HG03280 (cell line): Measurements from ENCODE around the gene OOSP4A.
"Not testable (repeated sequence)": the region's sequence is repeated elsewhere in the genome, so short reads cannot be mapped to it uniquely, and the experiment has no call there.

Experiments used
- ATAC-seq: cut with Tn5 transposase; IDR thresholded peaks from one replicate; pipeline ENCODE4 v1.9.1; 2021; ENCODE audit warnings: mild to moderate bottlenecking, moderate library complexity; ENCODE audit not compliant: unreplicated experiment

OOSP4A gene

DNA sequence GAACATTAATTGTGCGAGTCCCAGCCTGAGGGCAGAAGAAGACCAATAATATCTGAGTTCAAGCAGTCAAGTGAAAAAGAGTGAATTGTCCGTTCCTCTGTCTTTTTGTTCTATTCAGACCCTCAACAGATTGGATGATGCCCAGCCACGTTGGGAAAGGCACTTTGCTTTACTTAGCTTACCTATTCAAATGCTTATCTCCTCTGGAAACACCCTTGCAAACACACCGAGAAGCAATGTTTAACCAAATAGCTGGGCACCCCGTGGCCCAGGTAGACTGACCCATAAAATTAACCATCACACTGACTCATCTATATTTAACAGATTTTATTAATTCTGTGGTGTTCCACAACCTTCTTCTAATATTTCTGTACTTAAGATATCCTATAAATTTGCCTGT, 9.3 kb downstream of the OOSP4A start:
- no peak for ATAC-seq

- ATAC-seq: no peak
These were observed 17.4 kb downstream of the OOSP4A start for GRCh38 chr11:59981106-59981770.

- not testable (repeated sequence) for ATAC-seq
These were observed 18.2 kb downstream of the OOSP4A start for GRCh38 chr11:59982037-59982436.

- no peak for ATAC-seq
These were observed 19.4 kb downstream of the OOSP4A start for GRCh38 chr11:59983212-59983611.

DNA sequence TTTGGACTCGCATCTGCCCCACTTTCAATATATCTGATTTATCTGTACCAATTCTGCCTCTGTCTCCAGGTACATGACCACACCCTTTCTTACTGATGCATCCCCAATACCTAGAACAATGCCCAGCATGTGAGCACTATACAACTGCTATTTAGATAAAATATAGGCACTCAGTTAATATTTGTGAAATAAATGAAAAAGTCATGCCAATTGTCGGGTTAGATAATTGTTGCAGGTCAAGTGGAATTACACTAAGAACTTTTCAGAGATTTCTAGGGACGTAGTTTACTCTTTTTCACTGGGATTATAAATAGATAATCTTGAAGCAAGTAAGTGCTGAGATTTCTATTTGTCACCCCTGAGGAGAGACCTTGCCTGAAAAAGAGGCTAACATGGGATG, 20.5 kb downstream of the OOSP4A start:
- ATAC-seq: no peak

- no peak for ATAC-seq
These were observed 26.6 kb downstream of the OOSP4A start for GRCh38 chr11:59990421-59990820.

- no peak for ATAC-seq
These were observed 28.6 kb downstream of the OOSP4A start for GRCh38 chr11:59992425-59992824.

- no peak for ATAC-seq
These were observed 34.0 kb downstream of the OOSP4A start for GRCh38 chr11:59997800-59998199.

DNA sequence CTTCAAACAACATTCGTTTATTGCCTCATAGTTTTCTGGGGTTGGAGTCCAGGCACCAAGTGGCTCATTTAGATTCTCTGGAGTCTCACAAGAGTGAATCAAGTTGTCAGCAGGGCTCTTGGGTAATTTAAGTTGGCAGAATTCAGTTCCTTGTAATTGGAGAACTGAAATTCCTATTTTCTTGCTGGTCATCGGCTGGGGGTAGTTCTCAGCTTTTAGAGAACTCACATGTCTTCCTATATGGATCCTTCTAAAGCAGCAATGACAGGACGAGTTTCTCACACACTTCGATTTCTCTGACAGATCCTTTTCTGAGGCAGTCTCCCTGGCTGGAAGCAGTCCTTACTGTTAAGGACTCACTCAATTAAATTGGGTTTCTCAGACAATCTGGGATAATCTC, 35.9 kb downstream of the OOSP4A start:
- no peak for ATAC-seq

DNA sequence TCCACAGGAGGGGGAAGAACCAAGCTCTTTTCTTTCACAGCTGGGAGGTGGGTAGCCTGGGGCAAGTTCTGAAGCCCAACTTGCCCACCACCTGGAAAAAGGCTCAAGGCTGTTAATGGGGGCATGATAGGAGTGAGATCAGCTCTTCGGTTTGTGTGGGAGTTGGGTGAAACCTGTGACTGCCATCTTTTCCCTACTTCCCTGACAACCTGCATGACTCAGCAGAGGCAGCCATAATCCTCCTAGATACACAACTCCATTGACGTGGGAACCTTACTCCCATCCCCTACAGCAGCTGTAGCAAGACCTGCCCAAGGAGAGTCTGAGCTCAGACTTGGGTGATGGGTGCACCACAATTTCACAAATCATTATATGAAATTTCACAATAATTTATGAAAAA, 39.9 kb downstream of the OOSP4A start:
- ATAC-seq: no peak

GRCh38 chr11:60005360-60005759, 41.5 kb downstream of the OOSP4A start:
- ATAC-seq: no peak

DNA sequence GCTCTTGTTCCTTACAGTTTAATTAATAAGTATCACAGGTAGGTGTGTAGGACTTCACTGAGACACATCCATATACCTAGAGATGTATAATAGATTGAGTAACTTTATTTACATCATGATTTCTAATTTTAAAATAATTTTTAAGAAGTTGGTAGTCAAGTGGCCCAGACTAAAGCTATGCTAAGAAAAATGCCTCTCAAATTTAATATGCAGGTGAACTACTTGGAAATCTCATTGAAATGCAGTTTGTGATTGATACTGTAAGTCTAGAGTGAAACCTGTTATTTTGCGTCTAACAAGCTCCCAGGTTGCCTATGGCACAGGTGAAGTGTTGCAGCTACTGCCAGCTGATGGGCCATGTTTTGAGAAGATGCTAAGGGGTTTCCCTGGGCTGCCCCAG, 53.0 kb downstream of the OOSP4A start, which contains the start of gene OOSP4B:
OOSP4B (plus strand) TSS at position 301 of the 400 bp plus-strand sequence.
- ATAC-seq: no peak

DNA sequence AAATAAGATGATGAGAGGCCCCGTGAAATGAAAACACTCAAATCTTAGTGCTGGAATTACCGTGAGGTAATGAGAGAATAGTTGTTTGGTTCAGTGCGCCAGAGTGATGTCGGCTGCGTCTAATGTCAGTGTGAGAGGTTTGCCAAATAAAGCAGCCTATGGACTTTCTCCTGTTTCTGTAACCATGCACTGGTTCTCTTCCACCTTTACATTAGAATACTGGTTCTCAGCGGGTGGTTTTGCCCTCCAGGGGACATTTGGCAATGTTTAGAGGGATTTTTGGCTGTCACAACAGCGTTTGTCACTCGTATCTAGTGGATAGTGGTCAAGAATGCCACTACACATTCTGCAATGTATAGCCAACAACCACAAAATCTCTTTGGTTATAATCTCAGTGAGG, 54.2 kb downstream of the OOSP4A start:
- no peak for ATAC-seq
